ENCODE results near the gene ZNF622. TPM values are rescaled to one million over a fixed set of nuclear protein-coding genes. Genes with fewer than 3 reads are reported as not detected.

ZNF622 gene
- total RNA-seq, 4 donors from 2014 or later = 12.6 to 32.2 (median 14.8) TPM

GRCh38 chr5:16505904-16506303 is 40.3 kb upstream of the ZNF622 start:
- no peaks in the 10 kb centered on the region for H3K4me1 ChIP-seq
- H3K4me3 ChIP-seq = no peak overlapping the region
- no peaks in the 10 kb centered on the region for H3K36me3 ChIP-seq
- H3K9me3 ChIP-seq = no peaks in the 10 kb centered on the region
- no peaks in the 10 kb centered on the region for H3K27me3 ChIP-seq
- intact Hi-C loops (cut with DNase I; ENCODE audit: low total_unique reads) = no loop called here
- no peak for TF ChIP-seq CTCF (IDR thresholded peaks at IDR 0.05)
- TF ChIP-seq POLR2A (IDR thresholded peaks at IDR 0.05) = no peak
- H3K27ac ChIP-seq = no peak overlapping the region
- DNase-seq = no peak

- H3K9me3 ChIP-seq = no peaks in the 10 kb centered on the region
- H3K4me3 ChIP-seq = no peak overlapping the region
- intact Hi-C loops (cut with DNase I; ENCODE audit: low total_unique reads) = no loop called here
- no peaks in the 10 kb centered on the region for H3K36me3 ChIP-seq
- TF ChIP-seq CTCF (IDR thresholded peaks at IDR 0.05) (no peak), POLR2A (IDR thresholded peaks at IDR 0.05) (no peak)
- H3K4me1 ChIP-seq = no peaks in the 10 kb centered on the region
- DNase-seq = no peak
- no peak overlapping the region for H3K27ac ChIP-seq
- H3K27me3 ChIP-seq = no peaks in the 10 kb centered on the region
Measured at GRCh38 chr5:16505140-16505891, 39.7 kb upstream of the ZNF622 start.

GRCh38 chr5:16504571-16504970 is 39.0 kb upstream of the ZNF622 start:
- TF ChIP-seq POLR2A (IDR thresholded peaks at IDR 0.05) (no peak), CTCF (IDR thresholded peaks at IDR 0.05) (no peak)
- H3K4me3 ChIP-seq = no peak overlapping the region
- no peak overlapping the region for H3K27ac ChIP-seq
- DNase-seq = no peak
- no peaks in the 10 kb centered on the region for H3K36me3 ChIP-seq
- no peaks in the 10 kb centered on the region for H3K4me1 ChIP-seq
- intact Hi-C loops (cut with DNase I; ENCODE audit: low total_unique reads) = no loop called here
- no peaks in the 10 kb centered on the region for H3K27me3 ChIP-seq
- no peaks in the 10 kb centered on the region for H3K9me3 ChIP-seq

GRCh38 chr5:16502866-16503265 is 37.3 kb upstream of the ZNF622 start:
- H3K36me3 ChIP-seq = no peaks in the 10 kb centered on the region
- TF ChIP-seq POLR2A (IDR thresholded peaks at IDR 0.05) = no peak
- TF ChIP-seq CTCF (IDR thresholded peaks at IDR 0.05) = no peak
- no peaks in the 10 kb centered on the region for H3K9me3 ChIP-seq
- H3K4me3 ChIP-seq = no peak overlapping the region
- intact Hi-C loops (cut with DNase I; ENCODE audit: low total_unique reads) = no loop called here
- no peak for DNase-seq
- no peak overlapping the region for H3K27ac ChIP-seq
- no peaks in the 10 kb centered on the region for H3K4me1 ChIP-seq
- H3K27me3 ChIP-seq = no peaks in the 10 kb centered on the region

- no peak overlapping the region for H3K27ac ChIP-seq
- no peaks in the 10 kb centered on the region for H3K36me3 ChIP-seq
- no peak for DNase-seq
- no peaks in the 10 kb centered on the region for H3K27me3 ChIP-seq
- TF ChIP-seq CTCF (IDR thresholded peaks at IDR 0.05) (no peak), POLR2A (IDR thresholded peaks at IDR 0.05) (no peak)
- no peaks in the 10 kb centered on the region for H3K4me1 ChIP-seq
- H3K9me3 ChIP-seq = no peaks in the 10 kb centered on the region
- no peak overlapping the region for H3K4me3 ChIP-seq
- intact Hi-C loops (cut with DNase I; ENCODE audit: low total_unique reads) = no loop called here
Measured at GRCh38 chr5:16500024-16500423, 34.4 kb upstream of the ZNF622 start.
